NCI-H524 (cell line): Measurements from ENCODE around the gene ABCG2.

Experiments
- DNase-seq, 2 experiments: peaks; one replicate each; lab custom pipeline; 2025; lab: John Stamatoyannopoulos, UW

ABCG2 gene

DNA sequence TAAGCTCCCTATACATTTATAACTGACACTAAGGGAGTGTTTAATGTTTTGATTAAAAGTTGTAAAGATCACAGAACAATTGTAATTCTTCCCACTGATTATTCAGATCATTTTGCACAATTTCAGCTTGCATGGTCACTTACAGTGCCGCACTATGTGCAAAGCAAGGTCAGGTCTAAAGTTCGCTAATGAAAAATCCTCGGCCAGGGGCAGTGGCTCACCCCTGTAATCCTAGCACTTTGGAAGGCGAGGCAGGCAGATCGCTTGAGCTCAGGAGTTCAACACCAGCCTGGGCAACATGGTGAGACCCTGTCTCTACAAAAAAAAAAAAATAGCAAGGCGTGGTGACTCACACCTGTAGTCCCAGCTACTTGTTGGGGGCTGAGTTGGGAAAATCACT is 94.0 kb downstream of the ABCG2 start:
- no peak for DNase-seq

DNA sequence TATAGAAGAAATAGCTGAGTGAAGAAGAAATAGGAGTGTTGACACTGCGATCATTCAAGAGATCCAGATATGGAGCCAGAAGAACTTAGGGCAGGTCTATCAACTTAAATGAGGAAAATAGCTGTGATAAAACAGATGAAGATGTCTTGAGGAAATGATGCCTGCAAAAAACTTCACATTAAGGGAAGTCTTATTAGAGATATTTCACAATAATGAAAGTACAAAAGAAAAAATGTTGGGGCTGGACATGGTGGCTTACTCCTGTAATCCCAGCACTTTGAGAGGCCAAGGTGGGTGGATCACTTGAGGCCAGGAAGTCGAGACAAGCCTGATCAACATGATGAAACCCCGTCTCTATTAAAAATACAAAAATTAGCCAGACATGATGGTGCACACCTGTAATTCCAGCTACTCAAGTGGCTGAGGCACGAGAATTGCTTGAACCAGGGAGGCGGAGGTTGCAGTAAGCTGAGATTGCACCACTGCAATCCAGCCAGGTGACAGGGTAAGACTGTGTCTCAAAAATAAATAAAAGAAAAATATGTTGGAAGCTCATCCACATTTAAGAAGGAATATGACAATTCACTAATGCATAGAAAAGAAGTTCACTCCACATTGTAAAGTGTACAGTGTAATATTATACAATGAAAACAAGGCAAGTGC is 94.7 kb downstream of the ABCG2 start:
- DNase-seq, result no peak

DNA sequence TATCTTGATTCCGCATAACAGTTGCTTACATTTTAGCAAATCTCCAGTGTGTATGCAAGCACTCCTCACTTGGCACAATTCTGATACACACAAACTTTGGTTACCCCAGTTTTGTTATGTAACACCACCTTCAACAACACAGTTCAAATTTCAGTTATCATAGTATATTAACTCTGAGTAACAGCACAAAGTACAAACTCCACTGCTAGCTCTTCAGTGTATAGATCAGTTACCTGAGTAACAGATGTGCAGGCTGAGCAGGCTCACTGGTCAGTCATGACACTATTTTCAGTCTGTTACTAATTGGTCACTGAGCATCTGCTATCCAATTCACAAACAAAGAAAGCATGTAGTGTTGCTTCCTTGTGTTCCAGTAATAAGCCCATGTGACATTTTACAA is 95.6 kb downstream of the ABCG2 start:
- no peak for DNase-seq

DNA sequence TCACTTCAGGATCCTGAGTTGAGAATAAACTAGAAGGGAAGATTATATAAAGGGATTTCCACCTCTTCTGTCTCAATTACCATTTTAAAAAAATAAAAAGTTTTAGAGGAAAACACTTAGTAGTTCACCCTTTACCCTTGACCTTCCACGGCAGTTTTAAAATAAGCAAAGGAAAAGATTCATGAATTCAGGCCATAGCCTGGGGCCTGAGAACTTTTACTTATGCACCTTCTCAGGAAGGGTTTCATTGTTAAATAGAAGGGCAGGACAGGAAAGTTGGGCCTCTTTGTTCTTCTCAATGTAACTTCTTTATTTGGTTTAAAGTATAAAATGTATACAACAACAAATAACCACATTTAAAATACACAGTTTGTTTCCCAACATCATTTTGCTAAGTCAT is 96.1 kb downstream of the ABCG2 start:
- no peak for DNase-seq

DNA sequence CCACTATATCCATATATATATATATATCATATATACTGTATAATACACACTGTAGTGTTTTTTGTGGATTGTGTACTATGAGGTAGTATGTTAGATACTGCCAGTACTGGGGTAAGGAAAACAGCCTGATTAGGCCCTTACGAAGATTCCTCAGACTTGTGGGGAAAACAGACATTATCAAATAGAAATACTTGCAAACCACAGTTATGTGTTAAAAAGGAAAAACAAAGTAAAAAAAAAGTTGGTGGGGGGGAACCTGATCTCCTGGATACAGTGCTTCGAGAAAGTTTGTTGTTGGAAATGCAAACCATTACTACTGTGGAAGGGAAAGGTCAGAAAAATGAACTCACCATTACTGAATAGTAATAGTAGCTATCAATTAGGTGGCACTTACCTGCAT is 98.0 kb downstream of the ABCG2 start:
- DNase-seq, result no peak

DNA sequence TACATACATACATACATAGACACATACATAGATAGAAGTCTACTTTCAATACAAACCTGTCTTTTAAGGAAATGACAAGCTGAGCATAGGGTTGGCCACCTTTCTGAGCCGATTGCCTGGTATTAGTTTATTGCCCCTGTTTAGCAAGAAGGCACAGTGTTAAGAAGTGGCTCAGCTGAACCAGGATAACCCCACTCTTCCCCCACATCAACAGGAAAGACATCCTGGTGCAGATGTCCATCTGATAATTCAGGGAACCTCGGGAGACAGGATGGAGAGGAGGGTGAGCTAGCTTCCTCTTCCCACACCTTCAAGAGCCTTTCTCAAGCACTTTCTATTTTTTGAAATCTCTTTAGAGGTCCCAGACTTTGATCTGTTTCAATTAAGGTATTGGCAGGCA is 98.7 kb downstream of the ABCG2 start:
- DNase-seq, result no peak

DNA sequence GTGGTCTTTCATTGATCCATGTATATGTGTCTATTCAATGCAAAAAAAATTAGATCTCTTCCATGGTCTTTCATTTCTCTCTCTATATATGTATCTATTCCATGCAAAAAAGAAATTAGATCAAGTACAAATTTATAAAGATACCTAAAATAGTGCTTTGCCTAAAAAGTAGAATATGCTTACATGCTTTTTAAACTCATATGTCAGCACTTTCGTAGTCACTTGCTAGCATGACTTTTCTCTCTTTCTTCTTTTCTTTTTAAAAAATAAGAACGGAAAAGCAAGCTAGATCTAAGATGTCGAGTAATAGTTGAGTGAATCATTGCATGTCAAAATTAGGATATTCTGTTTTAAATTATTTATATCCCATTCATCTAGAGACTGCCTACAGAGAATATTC is 100.1 kb downstream of the ABCG2 start:
- no peak for DNase-seq

DNA sequence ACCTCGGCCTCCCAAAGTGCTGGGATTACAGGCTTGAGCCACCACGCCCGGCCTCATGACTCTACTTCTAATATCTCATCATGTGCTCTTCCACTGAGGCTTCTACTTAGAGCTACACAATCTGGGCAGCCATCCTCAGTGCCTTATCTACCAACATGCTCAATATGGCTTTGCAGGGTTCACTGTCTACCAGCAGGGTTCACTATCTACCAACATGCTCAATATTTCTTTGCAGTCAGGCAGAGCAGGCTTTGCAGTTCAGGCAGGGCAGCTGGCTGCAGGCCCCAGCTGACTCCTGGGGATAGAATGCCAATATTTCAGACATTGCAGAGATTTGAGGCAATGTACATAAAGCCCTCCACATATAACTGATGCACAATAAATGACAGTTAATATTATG is 103.5 kb downstream of the ABCG2 start:
- peak; percentile 0 to 36 for DNase-seq

DNA sequence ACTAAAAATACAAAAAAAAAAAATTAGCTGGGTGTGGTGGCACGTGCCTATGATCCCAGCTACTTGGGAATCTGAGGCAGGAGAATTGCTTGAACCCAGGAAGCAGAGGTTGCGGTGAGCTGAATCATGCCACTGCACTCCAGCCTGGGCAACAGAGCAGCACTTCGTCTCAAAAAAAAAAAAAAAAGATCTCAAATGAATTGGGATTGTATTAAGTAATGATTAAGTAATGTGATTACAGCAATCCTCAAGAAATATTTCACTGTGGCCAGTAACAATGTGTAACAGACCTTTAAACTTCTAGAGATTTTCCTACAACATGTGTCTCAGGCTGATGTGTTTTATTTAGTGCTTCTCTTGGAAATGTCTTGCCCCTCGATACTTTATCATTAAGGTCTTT is 104.2 kb downstream of the ABCG2 start:
- DNase-seq, result no peak

DNA sequence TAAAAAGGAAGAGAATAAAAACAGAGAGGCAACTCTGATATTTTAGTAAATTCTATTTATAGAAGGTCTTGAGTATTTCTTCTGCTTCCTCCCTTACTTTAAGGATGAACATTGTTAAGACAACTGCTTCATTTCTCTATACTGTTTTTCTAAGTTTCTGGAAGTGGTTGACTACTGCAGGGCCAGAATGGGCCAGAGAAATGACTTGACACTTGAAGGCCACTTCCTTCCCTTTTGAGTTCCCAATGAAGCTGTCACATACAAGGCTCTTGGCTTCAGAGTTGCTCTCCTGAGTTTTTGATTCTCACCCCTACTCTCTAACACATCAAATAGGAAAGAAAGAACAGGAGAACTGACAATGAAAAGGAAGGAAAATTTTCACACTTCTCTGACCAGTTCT is 113.4 kb downstream of the ABCG2 start:
- DNase-seq, result no peak

DNA sequence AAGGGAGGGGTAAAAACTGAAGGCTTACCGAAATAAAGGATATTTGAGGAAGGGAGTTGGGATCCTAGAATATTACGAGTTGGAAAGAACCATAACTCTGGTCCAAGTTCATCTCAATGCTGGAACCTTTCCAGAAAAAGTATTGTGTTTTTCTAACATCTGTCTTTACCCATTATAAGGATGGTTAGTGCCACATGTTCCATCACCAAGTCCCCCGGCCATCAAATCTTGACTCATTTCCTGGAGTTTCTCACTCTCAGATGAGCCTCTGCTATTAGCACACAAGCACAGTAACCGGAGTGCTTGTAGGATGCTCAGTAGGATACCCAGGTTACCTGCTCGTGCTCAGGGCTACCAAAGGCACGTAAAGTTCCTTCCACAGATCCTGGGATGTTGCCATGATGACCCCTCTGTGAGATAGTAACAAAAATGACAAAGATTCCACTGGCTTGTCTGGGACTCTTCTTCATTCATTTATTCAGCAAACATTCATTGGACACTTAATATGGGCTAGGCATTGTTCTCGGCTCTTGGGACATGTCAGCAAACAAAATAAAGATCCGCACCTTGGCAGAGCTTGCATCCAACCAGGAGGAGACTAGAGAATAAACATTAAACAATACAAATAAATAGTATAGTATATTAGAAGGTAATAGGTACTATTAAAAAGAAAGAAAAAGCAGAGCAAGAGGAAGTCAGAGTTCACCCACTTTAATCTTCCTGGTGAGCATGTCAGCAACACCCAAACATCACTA is 114.7 kb downstream of the ABCG2 start:
- DNase-seq, result no peak

DNA sequence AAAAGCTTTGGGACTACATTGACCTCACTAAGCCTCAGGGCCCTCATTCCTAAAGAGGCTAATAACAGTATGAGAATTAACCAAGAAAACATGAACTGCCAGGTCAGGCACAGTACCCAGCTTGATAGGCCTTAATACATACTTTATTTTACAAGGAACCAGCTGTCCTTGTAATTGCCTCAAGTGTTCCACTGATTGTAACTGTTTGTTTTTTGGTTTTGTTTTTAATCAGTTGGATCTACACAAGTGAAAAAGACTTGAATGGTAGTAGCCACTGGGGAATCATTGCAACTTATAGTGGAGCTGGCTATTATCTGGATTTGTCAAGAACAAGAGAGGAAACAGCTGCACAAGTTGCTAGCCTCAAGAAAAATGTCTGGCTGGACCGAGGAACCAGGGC is 115.4 kb downstream of the ABCG2 start:
- DNase-seq, result no peak

DNA sequence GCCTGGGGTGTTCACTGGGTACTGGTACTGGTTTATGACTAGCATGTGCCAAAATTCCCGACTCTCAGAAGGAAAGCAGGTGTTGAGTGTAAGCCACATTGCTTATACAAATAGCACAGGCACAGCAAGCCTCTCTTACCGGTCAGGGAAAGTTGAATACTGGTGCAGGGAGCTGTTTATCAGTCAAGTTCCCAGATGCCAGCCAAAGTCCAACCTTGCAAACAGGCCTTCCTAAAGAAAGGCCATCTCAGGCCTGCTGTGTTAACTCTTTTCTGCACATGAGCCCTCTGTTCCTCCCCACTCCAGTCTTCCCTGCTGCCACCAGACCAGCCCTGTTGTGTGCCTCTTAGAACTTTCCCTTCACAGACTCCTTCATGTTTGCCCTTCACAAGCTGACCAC is 116.8 kb downstream of the ABCG2 start:
- DNase-seq, result no peak

DNA sequence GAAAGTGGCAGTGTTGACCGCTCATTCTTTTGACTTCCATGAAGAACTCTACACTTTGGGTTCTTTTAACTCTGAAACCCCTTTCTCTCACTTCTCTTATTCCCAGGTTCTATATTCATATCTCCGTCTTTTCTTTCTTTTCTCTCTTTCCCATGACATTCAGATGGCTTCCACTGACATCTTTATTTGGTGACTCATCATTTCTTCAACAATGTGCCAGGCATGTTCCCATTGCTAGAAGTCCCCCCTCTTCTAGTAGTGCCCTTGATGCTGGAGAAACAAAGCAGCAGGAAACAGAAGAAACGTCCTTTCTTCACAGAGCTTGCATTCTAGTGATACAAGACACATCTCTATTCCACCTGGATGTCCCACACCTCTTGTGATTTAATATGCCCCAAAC is 117.7 kb downstream of the ABCG2 start:
- no peak for DNase-seq
